ENCODE data around the gene SPNS2.

DNA sequence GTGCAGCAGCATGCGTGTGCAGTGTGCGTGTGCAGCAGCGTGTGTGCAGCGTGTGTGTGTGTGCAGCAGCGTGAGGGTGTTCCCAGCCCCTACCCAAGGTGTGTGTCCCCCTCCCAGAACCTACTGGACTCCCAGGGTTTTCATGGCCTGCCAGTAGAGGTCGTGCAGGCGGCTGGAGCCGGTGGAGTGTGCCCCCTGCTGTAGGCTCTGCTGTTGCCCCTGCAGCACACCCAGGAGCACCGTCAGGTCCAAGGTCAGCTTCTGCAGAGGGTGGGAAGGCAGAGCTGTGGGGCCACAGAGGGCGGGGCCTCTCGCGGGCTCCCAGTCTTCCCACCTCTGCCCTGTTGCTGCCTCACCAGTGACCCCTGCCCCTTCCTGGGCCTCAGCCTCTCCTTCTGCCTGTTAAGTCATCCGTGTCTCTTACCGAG is 41.6 kb downstream of the SPNS2 start:
- TF ChIP-seq, protein P1, sequence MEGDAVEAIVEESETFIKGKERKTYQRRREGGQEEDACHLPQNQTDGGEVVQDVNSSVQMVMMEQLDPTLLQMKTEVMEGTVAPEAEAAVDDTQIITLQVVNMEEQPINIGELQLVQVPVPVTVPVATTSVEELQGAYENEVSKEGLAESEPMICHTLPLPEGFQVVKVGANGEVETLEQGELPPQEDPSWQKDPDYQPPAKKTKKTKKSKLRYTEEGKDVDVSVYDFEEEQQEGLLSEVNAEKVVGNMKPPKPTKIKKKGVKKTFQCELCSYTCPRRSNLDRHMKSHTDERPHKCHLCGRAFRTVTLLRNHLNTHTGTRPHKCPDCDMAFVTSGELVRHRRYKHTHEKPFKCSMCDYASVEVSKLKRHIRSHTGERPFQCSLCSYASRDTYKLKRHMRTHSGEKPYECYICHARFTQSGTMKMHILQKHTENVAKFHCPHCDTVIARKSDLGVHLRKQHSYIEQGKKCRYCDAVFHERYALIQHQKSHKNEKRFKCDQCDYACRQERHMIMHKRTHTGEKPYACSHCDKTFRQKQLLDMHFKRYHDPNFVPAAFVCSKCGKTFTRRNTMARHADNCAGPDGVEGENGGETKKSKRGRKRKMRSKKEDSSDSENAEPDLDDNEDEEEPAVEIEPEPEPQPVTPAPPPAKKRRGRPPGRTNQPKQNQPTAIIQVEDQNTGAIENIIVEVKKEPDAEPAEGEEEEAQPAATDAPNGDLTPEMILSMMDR (conservative IDR thresholded peaks at IDR 0.05 in 1 of 2, IDR thresholded peaks at IDR 0.05 in 1 of 2; ENCODE audit: low read depth in 1 of 2, low read length in 2 of 2): peak in 1 of 2 donors; percentile 7
- TF ChIP-seq EZH2 (IDR thresholded peaks at IDR 0.05; ENCODE audit: low read length, missing control alignments): no peak
